Loucy (cell line): ENCODE results near the gene PEAK3.

Experiments
- H2AFZ ChIP-seq: fragments of 200-600 bp; sonication (generic); 2 replicates; pipeline ENCODE4 v1.6.0; 2016; ENCODE audit warnings: antibody characterized with exemption, mild to moderate bottlenecking, low read length, moderate library complexity
- H3F3A ChIP-seq: fragments of 200-600 bp; 2 replicates; pipeline ENCODE4 v1.6.0; 2016; ENCODE audit warnings: antibody characterized with exemption, low read depth, mild to moderate bottlenecking
- H3K27me3 ChIP-seq: fragments of 200-600 bp; sonication (generic); 2 replicates; pipeline ENCODE4 v1.6.1; 2014; ENCODE audit warnings: low read length, mild to moderate bottlenecking; ENCODE audit not compliant: insufficient read depth, poor library complexity, severe bottlenecking
- H3K36me3 ChIP-seq: fragments of 200-600 bp; sonication (generic); 2 replicates; pipeline ENCODE4 v1.6.1; 2016; ENCODE audit warnings: low read length; ENCODE audit not compliant: insufficient read depth
- H3K4me1 ChIP-seq: fragments of 200-600 bp; sonication (generic); 2 replicates; pipeline ENCODE4 v1.5.1; 2014; ENCODE audit warnings: low read length, mild to moderate bottlenecking; ENCODE audit not compliant: insufficient read depth, poor library complexity, severe bottlenecking
- H3K4me2 ChIP-seq: fragments of 200-600 bp; sonication (generic); 2 replicates; pipeline ENCODE4 v1.6.0; 2014; ENCODE audit warnings: antibody characterized with exemption, low read length, low read depth, mild to moderate bottlenecking; ENCODE audit not compliant: poor library complexity, severe bottlenecking
- H3K4me3 ChIP-seq: fragments of 200-600 bp; sonication (generic); 2 replicates; pipeline ENCODE4 v1.5.1; 2014; ENCODE audit warnings: low read length, mild to moderate bottlenecking, mixed read lengths; ENCODE audit not compliant: poor library complexity, severe bottlenecking
- H3K79me2 ChIP-seq: fragments of 200-600 bp; sonication (generic); 2 replicates; pipeline ENCODE4 v1.6.1; 2014; ENCODE audit warnings: low read length; ENCODE audit not compliant: insufficient read depth
- H3K9ac ChIP-seq: fragments of 200-600 bp; sonication (generic); 2 replicates; pipeline ENCODE4 v1.6.0; 2014; ENCODE audit warnings: mild to moderate bottlenecking, low read depth, low read length, moderate library complexity; ENCODE audit not compliant: poor library complexity, severe bottlenecking
- H3K9me2 ChIP-seq: fragments of 200-600 bp; sonication (generic); replicated peaks from 2 replicates; pipeline ENCODE4 v1.6.1; 2016; ENCODE audit warnings: low read depth, low read length, mixed read lengths
- H3K9me3 ChIP-seq: fragments of 200-600 bp; sonication (generic); 2 replicates; pipeline ENCODE4 v1.6.1; 2014; ENCODE audit warnings: mild to moderate bottlenecking, antibody characterized with exemption, low read length, low read depth; ENCODE audit not compliant: insufficient read depth
- H4K20me1 ChIP-seq: fragments of 200-600 bp; sonication (generic); 2 replicates; pipeline ENCODE4 v1.6.0; 2014; ENCODE audit warnings: antibody characterized with exemption, low read length, mild to moderate bottlenecking; ENCODE audit not compliant: insufficient read depth, poor library complexity, severe bottlenecking
- EZH2phosphoT487 ChIP-seq: fragments of 200-600 bp; IDR thresholded peaks from 2 replicates; pipeline ENCODE4 v1.6.1; 2018; ENCODE audit warnings: antibody characterized with exemption, mild to moderate bottlenecking, moderate library complexity, borderline replicate concordance
- TF ChIP-seq, protein P1 (sequence below): fragments of 200-600 bp; sonication (generic); conservative IDR thresholded peaks from 2 replicates; pipeline ENCODE4 v1.5.1; 2014; ENCODE audit warnings: mild to moderate bottlenecking, antibody characterized with exemption, low read length

The PEAK3 gene

GRCh38 chr19:2249010-2249866 is 32.7 kb downstream of the PEAK3 start, which contains the start of gene AMH:
TSS of gene AMH (plus strand) at chr19:2249323. CDS start at chr19:2249333, 10 bp downstream.
- Histone ChIP-seq H3K4me2 (no peak within 1 kb of the TSS), H3K9me3 (no peaks in the 10 kb centered on the region), H3K9ac (no peak within 1 kb of the TSS), H4K20me1 (peaks cover 13% of the 10 kb centered on the region), H2AFZ (no peak within 1 kb of the TSS), H3F3A (no peaks in the 10 kb centered on the region), H3K9me2 (no peaks in the 10 kb centered on the region), H3K4me3 (no peak within 1 kb of the TSS), H3K4me1 (no peaks in the 10 kb centered on the region), H3K27me3 (no peaks in the 10 kb centered on the region), H3K36me3 (peaks cover 58% of the 10 kb centered on the region; the same call in 1 of the 2 replicates), H3K79me2 (peaks cover 13% of the 10 kb centered on the region; the same call in 1 of the 2 replicates)
- TF ChIP-seq, protein P1, sequence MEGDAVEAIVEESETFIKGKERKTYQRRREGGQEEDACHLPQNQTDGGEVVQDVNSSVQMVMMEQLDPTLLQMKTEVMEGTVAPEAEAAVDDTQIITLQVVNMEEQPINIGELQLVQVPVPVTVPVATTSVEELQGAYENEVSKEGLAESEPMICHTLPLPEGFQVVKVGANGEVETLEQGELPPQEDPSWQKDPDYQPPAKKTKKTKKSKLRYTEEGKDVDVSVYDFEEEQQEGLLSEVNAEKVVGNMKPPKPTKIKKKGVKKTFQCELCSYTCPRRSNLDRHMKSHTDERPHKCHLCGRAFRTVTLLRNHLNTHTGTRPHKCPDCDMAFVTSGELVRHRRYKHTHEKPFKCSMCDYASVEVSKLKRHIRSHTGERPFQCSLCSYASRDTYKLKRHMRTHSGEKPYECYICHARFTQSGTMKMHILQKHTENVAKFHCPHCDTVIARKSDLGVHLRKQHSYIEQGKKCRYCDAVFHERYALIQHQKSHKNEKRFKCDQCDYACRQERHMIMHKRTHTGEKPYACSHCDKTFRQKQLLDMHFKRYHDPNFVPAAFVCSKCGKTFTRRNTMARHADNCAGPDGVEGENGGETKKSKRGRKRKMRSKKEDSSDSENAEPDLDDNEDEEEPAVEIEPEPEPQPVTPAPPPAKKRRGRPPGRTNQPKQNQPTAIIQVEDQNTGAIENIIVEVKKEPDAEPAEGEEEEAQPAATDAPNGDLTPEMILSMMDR = no peak
- TF ChIP-seq EZH2phosphoT487 = no peak

GRCh38 chr19:2248136-2249009 is 33.6 kb downstream of the PEAK3 start:
- Histone ChIP-seq H3K4me2 (no peak overlapping the region), H2AFZ (no peak overlapping the region), H3K4me1 (no peaks in the 10 kb centered on the region), H3K9me3 (no peaks in the 10 kb centered on the region), H3K9me2 (no peaks in the 10 kb centered on the region), H3K27me3 (no peaks in the 10 kb centered on the region), H3K36me3 (peaks cover 67% of the 10 kb centered on the region; the same call in 1 of the 2 replicates), H4K20me1 (peaks cover 19% of the 10 kb centered on the region), H3K9ac (no peak overlapping the region), H3F3A (no peaks in the 10 kb centered on the region), H3K79me2 (peaks cover 22% of the 10 kb centered on the region), H3K4me3 (no peak overlapping the region)
- no peak for TF ChIP-seq EZH2phosphoT487
- TF ChIP-seq, protein P1 = no peak

GRCh38 chr19:2247433-2248101 is 34.4 kb downstream of the PEAK3 start:
- Histone ChIP-seq H3K27me3 (no peaks in the 10 kb centered on the region), H3K4me3 (no peak overlapping the region), H3F3A (no peaks in the 10 kb centered on the region), H4K20me1 (peaks cover 27% of the 10 kb centered on the region), H2AFZ (no peak overlapping the region), H3K9me3 (no peaks in the 10 kb centered on the region), H3K4me1 (no peaks in the 10 kb centered on the region), H3K9ac (no peak overlapping the region), H3K4me2 (no peak overlapping the region), H3K79me2 (peaks cover 30% of the 10 kb centered on the region), H3K36me3 (peaks cover 75% of the 10 kb centered on the region; the same call in 1 of the 2 replicates), H3K9me2 (no peaks in the 10 kb centered on the region)
- TF ChIP-seq EZH2phosphoT487 = no peak
- TF ChIP-seq, protein P1 = no peak
